ENCODE measurements around the gene HOXC10. TPM values are rescaled to one million over a fixed set of nuclear protein-coding genes. Genes with fewer than 3 reads are reported as not detected.

The HOXC10 gene
- total and polyA plus RNA-seq, 2 experiments from 2014 or later = not detected

DNA sequence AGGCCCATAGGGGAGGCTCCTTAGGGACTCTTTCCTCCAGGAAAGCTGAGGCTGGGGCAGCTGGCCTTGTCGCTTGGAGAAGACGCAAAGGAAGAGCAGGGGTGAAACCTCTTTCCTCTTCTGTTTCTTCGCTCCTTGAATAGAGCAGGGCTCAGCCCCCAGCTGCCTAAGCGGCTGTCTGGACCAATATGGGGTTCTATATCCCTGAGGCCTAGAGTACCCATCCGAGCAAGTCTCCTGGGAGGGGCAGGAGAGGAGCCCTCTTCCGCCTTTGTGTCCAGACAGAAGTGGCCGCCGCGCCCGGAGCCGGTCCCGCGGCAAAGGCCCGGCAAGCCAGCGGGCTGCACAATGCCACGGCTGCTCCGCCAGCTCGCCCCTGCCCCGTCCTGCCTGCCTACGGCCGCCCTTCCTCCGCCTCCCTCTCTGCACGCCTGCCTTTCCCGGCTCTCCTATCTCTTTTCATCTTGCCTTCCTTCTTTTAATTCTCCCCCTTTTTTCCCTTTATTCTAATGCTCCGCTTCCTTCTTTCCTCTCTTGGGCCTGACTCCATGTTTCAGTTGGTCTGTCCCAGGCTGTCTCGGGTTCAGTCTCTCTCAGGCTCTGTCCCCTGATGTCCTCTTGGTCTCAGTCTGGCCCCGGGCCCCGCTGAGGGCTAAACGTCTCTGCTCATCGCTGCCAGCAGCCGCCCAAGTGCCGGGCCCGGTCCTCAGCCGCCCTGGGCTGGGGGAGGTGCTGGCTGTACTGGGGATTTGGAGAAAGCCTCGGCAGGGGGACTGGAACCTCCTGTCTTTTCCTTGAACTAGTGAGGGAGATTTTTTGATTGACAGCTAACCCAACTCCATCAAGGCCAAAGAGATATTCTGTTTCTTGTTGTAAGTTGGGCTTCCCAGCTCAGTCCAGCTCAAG, 12.5 kb downstream of the HOXC10 start:
- no peaks in the 10 kb centered on the region for H3K9me2 ChIP-seq (ENCODE audit: insufficient read depth)
- H3K79me2 ChIP-seq (replicated peaks; ENCODE audit: insufficient read depth) = no peaks in the 10 kb centered on the region
- H3K27ac Mint-ChIP-seq = no peak overlapping the region
- peaks cover 100% of the 10 kb centered on the region for H3K27me3 Mint-ChIP-seq (ENCODE audit: insufficient read depth, low read depth, poor library complexity)
- H3K36me3 Mint-ChIP-seq (ENCODE audit: low read depth) = no peaks in the 10 kb centered on the region
- H3K27me3 ChIP-seq (ENCODE audit: insufficient read depth) = peaks cover 100% of the 10 kb centered on the region
- H3K4me1 Mint-ChIP-seq = peaks cover 42% of the 10 kb centered on the region
- H4K20me1 ChIP-seq (replicated peaks; ENCODE audit: insufficient read depth) = peaks cover 22% of the 10 kb centered on the region
- no peaks in the 10 kb centered on the region for H3K36me3 ChIP-seq (ENCODE audit: insufficient read depth)
- H3K4me1 ChIP-seq (ENCODE audit: insufficient read depth) = peaks cover 28% of the 10 kb centered on the region
- H2AFZ ChIP-seq = no peak overlapping the region
- no peak for DNase-seq (ENCODE audit: low spot score)
- no peak overlapping the region for H3K4me3 ChIP-seq
- no peak overlapping the region for H3K27ac ChIP-seq (ENCODE audit: low read depth)
- ATAC-seq = no peak
- peaks cover 38% of the 10 kb centered on the region for H3F3A ChIP-seq (replicated peaks; ENCODE audit: low read depth)
- H3K9me3 Mint-ChIP-seq = peaks cover 3% of the 10 kb centered on the region
- TF ChIP-seq EZH2phosphoT487 (IDR thresholded peaks at IDR 0.05; ENCODE audit: unreplicated experiment) (peak; percentile 94), EZH2 (IDR thresholded peaks at IDR 0.05; ENCODE audit: low read depth, unreplicated experiment) (peak; percentile 100), NANOG (IDR thresholded peaks at IDR 0.05; ENCODE audit: borderline replicate concordance) (no peak)
- 0 out of 2 replicates have a peak overlapping the region, but pooled peaks have one; percentile 26 for H3K4me2 ChIP-seq
- H3K4me3 Mint-ChIP-seq = no peak overlapping the region; the same call in 2 of the 3 replicates

DNA sequence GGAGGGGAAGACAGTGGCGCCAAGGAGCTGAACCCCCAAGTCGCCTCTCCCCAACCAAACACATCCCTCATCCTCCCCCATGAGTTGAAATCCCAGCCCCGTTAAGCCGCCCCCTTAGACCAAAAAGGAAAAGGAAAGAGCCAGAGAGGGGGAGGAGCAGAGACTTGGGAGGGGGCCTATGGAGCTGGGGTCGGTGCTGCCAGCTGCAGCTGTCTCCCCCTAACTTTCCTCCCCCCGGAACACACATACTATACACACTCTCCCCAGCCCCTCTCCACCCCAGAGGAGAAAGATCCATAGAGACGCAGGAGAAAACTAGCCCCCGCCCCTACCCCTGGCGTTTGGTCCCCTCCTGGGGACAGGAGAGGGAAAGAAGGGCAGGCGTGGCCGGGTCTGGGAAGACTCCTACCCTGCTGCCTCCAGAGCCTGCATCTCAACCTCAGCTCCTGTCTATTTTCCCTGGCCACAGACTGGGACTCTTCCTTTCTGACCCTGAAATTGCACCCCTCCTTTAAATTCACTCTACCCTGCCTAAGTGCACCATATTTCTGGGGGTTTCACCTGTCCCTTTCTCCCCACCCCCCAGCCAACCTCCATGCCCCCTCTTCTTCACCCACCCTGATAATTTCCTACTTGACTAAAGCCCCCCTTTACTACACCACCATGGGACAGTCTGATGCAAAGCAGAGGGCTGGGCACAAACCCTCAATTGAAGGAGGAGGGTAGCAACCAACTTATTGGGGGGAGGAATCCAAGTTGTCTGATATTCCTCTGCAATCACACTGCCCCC, 13.4 kb downstream of the HOXC10 start:
- peak overlapping the region; percentile 43; the same call in 1 of the 3 replicates for H3K4me3 Mint-ChIP-seq
- H3K27ac ChIP-seq (ENCODE audit: low read depth) = no peak overlapping the region
- TF ChIP-seq, protein P1, sequence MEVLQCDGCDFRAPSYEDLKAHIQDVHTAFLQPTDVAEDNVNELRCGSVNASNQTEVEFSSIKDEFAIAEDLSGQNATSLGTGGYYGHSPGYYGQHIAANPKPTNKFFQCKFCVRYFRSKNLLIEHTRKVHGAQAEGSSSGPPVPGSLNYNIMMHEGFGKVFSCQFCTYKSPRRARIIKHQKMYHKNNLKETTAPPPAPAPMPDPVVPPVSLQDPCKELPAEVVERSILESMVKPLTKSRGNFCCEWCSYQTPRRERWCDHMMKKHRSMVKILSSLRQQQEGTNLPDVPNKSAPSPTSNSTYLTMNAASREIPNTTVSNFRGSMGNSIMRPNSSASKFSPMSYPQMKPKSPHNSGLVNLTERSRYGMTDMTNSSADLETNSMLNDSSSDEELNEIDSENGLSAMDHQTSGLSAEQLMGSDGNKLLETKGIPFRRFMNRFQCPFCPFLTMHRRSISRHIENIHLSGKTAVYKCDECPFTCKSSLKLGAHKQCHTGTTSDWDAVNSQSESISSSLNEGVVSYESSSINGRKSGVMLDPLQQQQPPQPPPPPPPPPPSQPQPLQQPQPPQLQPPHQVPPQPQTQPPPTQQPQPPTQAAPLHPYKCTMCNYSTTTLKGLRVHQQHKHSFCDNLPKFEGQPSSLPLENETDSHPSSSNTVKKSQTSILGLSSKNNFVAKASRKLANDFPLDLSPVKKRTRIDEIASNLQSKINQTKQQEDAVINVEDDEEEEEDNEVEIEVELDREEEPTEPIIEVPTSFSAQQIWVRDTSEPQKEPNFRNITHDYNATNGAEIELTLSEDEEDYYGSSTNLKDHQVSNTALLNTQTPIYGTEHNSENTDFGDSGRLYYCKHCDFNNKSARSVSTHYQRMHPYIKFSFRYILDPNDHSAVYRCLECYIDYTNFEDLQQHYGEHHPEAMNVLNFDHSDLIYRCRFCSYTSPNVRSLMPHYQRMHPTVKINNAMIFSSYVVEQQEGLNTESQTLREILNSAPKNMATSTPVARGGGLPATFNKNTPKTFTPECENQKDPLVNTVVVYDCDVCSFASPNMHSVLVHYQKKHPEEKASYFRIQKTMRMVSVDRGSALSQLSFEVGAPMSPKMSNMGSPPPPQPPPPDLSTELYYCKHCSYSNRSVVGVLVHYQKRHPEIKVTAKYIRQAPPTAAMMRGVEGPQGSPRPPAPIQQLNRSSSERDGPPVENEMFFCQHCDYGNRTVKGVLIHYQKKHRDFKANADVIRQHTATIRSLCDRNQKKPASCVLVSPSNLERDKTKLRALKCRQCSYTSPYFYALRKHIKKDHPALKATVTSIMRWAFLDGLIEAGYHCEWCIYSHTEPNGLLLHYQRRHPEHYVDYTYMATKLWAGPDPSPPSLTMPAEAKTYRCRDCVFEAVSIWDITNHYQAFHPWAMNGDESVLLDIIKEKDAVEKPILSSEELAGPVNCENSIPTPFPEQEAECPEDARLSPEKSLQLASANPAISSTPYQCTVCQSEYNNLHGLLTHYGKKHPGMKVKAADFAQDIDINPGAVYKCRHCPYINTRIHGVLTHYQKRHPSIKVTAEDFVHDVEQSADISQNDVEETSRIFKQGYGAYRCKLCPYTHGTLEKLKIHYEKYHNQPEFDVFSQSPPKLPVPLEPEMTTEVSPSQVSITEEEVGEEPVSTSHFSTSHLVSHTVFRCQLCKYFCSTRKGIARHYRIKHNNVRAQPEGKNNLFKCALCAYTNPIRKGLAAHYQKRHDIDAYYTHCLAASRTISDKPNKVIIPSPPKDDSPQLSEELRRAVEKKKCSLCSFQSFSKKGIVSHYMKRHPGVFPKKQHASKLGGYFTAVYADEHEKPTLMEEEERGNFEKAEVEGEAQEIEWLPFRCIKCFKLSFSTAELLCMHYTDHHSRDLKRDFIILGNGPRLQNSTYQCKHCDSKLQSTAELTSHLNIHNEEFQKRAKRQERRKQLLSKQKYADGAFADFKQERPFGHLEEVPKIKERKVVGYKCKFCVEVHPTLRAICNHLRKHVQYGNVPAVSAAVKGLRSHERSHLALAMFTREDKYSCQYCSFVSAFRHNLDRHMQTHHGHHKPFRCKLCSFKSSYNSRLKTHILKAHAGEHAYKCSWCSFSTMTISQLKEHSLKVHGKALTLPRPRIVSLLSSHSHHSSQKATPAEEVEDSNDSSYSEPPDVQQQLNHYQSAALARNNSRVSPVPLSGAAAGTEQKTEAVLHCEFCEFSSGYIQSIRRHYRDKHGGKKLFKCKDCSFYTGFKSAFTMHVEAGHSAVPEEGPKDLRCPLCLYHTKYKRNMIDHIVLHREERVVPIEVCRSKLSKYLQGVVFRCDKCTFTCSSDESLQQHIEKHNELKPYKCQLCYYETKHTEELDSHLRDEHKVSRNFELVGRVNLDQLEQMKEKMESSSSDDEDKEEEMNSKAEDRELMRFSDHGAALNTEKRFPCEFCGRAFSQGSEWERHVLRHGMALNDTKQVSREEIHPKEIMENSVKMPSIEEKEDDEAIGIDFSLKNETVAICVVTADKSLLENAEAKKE (CRISPR knock-in tag; IDR thresholded peaks at IDR 0.05) = no peak
- TF ChIP-seq POLR2AphosphoS5 (IDR thresholded peaks at IDR 0.05; ENCODE audit: low read depth) = no peak
- no peak for TF ChIP-seq CREB1 (CRISPR knock-in tag; IDR thresholded peaks at IDR 0.05; ENCODE audit: low read depth)
- no peak for TF ChIP-seq NANOG (IDR thresholded peaks at IDR 0.05; ENCODE audit: borderline replicate concordance)
- no peak for TF ChIP-seq ZNF114 (CRISPR knock-in tag; IDR thresholded peaks at IDR 0.05)
- TF ChIP-seq EZH2 (IDR thresholded peaks at IDR 0.05; ENCODE audit: low read depth, unreplicated experiment) = no peak
- TF ChIP-seq, protein P2, sequence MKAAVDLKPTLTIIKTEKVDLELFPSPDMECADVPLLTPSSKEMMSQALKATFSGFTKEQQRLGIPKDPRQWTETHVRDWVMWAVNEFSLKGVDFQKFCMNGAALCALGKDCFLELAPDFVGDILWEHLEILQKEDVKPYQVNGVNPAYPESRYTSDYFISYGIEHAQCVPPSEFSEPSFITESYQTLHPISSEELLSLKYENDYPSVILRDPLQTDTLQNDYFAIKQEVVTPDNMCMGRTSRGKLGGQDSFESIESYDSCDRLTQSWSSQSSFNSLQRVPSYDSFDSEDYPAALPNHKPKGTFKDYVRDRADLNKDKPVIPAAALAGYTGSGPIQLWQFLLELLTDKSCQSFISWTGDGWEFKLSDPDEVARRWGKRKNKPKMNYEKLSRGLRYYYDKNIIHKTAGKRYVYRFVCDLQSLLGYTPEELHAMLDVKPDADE (IDR thresholded peaks at IDR 0.05) = no peak
- no peak for TF ChIP-seq ZNF331 (CRISPR knock-in tag; IDR thresholded peaks at IDR 0.05; ENCODE audit: low read depth)

More for the DNA sequence above, 13.4 kb downstream of the HOXC10 start:
- Histone ChIP-seq H3K36me3 (ENCODE audit: insufficient read depth) (no peaks in the 10 kb centered on the region), H3K4me1 (ENCODE audit: insufficient read depth) (peaks cover 28% of the 10 kb centered on the region), H3K79me2 (replicated peaks; ENCODE audit: insufficient read depth) (no peaks in the 10 kb centered on the region), H3K9me2 (ENCODE audit: insufficient read depth) (no peaks in the 10 kb centered on the region), H3K4me2 (0 out of 2 replicates have a peak overlapping the region, but pooled peaks have one; percentile 26), H3F3A (replicated peaks; ENCODE audit: low read depth) (peaks cover 40% of the 10 kb centered on the region), H4K20me1 (replicated peaks; ENCODE audit: insufficient read depth) (peaks cover 20% of the 10 kb centered on the region), H3K4me3 (no peak overlapping the region), H2AFZ (no peak overlapping the region), H3K27me3 (ENCODE audit: insufficient read depth) (peaks cover 100% of the 10 kb centered on the region)
- no peak for ATAC-seq
- H3K27ac Mint-ChIP-seq = no peak overlapping the region
- DNase-seq (ENCODE audit: low spot score) = no peak
- H3K36me3 Mint-ChIP-seq (ENCODE audit: low read depth) = no peaks in the 10 kb centered on the region
- peaks cover 100% of the 10 kb centered on the region for H3K27me3 Mint-ChIP-seq (ENCODE audit: insufficient read depth, low read depth, poor library complexity)
- H3K4me1 Mint-ChIP-seq = peaks cover 42% of the 10 kb centered on the region
- H3K9me3 Mint-ChIP-seq = peaks cover 3% of the 10 kb centered on the region

Measured in GM23338 (cell line).